AG09319 (cell line): ENCODE data around the gene CIP2A.

Experiments used
- DNase-seq: peaks from one replicate; pipeline ENCODE4 v3.0.0-alpha.2; 2010; ENCODE audit warnings: low read depth; ENCODE audit errors: extremely low read depth
- CTCF ChIP-seq: IDR thresholded peaks from 2 replicates; pipeline ENCODE4 v1.5.1; 2011; ENCODE audit warnings: low read depth, mild to moderate bottlenecking, inconsistent platforms, low read length, moderate library complexity

CIP2A gene

GRCh38 chr3:108605491-108605890 is 16.3 kb upstream of the CIP2A start:
- DNase-seq: no peak
- TF ChIP-seq CTCF: no peak

- no peak for DNase-seq
- no peak for TF ChIP-seq CTCF
These were observed 15.8 kb upstream of the CIP2A start for GRCh38 chr3:108605028-108605427.

GRCh38 chr3:108603691-108604090 is 14.5 kb upstream of the CIP2A start:
- no peak for TF ChIP-seq CTCF
- DNase-seq: no peak

DNA sequence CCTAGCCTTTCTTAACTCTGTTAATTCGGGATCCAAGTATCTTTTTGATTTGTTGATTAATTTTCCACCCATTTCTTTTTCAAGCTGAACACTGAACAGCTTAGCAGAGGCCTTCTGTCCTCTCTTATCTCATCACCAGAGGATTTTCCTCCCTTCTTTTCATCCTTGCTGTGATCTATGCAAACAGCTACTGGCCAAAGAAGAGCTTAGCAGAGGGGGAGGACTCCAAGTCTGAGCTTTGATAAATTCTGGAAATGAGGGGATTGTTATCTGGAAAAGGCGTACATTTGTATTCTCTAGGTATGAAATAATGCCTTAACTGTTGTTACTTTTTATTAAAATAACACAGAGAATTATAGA is 13.7 kb upstream of the CIP2A start:
- no peak for TF ChIP-seq CTCF
- DNase-seq: no peak

DNA sequence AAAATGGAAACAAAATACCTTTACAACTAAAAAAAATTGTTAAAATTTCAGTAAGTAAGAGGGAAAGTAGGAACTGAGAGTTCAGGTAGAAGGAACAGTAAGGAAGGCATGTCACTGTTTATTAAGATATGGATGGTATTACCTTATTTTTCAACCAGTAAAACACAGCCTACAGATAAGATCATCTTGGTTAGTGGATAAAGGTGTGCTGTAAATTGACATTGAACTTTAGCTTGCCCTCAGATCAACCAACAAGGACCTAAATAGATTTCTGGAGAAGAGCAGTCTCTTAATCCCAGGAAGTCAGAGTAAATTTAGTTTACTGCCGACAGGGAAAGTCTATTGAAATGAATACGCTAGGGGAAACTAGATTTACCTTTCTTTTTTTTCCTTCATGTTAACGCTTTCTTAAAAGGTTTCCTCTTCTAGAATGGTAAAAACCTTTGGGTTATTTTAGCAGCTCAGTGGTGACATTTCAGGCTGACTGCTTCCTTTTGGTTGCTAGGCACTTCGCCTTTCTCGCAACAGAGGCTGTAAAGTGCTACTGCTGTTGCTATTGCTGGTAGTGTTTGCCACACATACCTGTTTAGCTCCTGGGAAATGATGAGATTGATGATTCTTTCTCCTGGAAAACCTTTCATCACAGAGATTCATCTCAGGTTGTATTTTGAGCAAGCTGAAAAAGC is 13.2 kb upstream of the CIP2A start:
- DNase-seq: no peak

DNA sequence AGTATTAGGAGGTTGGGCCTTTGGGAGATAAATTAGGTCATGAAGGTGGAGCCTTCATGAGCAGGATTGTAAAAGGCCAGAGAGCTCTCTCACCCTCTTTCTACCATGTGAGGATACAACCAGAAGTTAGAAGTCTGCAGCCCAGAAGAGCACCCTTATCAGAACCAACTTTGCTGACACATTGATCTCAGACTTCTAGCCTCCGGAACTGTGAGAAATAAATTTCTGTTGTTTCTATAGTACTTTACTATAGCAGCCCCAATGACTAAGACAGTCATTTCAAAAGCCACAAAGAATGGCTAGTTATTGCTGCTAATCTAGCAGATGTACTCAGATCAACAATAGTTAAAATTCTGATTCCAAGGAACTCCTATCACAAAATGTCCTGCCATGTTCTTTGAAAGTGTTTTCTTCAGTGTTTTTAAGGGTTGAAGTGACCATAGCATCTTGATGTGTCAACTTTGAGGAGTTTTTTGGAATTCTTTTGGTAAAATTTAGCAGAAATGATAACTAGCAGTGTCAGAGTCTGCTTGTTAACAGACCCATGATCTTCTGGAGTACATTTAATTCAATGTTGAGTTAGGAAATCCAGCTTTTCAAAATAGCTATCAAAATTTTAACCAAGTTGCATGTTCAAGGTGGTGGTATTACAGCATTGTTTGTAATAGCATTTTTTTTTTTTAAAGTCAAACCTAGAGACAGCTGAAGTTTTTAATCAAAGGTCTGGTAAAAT is 10.6 kb upstream of the CIP2A start:
- no peak for TF ChIP-seq CTCF
- no peak for DNase-seq

More for the DNA sequence above, 13.2 kb upstream of the CIP2A start:
- TF ChIP-seq CTCF: no peak

- TF ChIP-seq CTCF: no peak
- DNase-seq: no peak
These were observed 9.1 kb upstream of the CIP2A start for GRCh38 chr3:108598375-108598774.
